ENCODE results near the gene ANXA8. TPM values are rescaled to one million over a fixed set of nuclear protein-coding genes. Genes with fewer than 3 reads are reported as not detected.

Gene ANXA8
- total and polyA plus RNA-seq, 10 of the 15 experiments (the other 5 are each of a cell fraction or from before 2014, with no cell fraction given), result 0.10 to 0.53 (median 0.41) TPM; not detected in 3

DNA sequence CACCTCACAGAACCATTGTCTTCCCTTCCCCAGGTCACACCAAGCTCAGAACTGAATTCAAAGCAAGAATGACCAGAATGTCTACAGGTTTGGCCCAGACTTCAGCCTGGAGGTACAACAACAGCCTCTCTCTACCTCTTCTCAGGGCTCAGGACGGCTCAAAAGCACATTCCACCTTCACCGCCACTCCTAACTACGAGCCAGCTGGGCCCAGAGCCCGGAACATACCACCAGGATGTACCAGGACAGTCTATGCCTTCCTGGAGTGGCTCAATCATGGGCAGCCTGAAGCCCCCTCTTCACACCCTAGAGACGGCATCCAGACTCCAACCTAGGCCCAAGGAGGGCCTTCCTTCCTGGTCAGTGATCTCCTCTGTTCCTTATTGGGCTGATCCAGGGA is 41.6 kb downstream of the ANXA8 start:
- in situ Hi-C loops (cut with MboI), result no loop called here
- H3K9me3 ChIP-seq (replicated peaks; ENCODE audit: control insufficient read depth, insufficient read depth, low read length), result no peaks in the 10 kb centered on the region; the same call in 2 of the 3 replicates
- ATAC-seq, result no peak
- no peak overlapping the region for H2AFZ ChIP-seq (ENCODE audit: control insufficient read depth, low read depth, low read length)
- no peak overlapping the region for H3K4me3 ChIP-seq
- DNase-seq (ENCODE audit: low read depth, low spot score), result no peak
- no TSS peak for BruUV-seq (replicated peaks)
- no peak for FAIRE-seq
- intact Hi-C loops (cut with micrococcal nuclease; ENCODE audit: unreplicated experiment), result no loop called here
- CTCF ChIA-PET, result no interaction called here
- RAD21 ChIA-PET (ENCODE audit: unreplicated experiment), result no interaction called here
- peaks cover 0 to 2% of the 10 kb centered on the region in 2 experiments; a peak in 2 of 4 replicates for H3K27me3 ChIP-seq (replicated peaks in 1 of 2; ENCODE audit: control insufficient read depth in 2 of 2, insufficient read depth in 2 of 2, low read length in 1 of 2)
- SMC1A ChIA-PET (ENCODE audit: uncharacterized antibody, unreplicated experiment), result no interaction called here
- no peak overlapping the region for H3K9ac ChIP-seq (ENCODE audit: control insufficient read depth, insufficient read depth, low read length)
- no peaks in the 10 kb centered on the region for H3K4me1 ChIP-seq (ENCODE audit: control insufficient read depth, insufficient read depth, low read length)
- WGBS (ENCODE audit: insufficient coverage, insufficient replicate concordance, low lambda C conversion rate, missing lambda C conversion rate), result 10% methylated on average over 5 of the region's 5 CpGs
- no peak overlapping the region for H3K27ac ChIP-seq (ENCODE audit: control insufficient read depth, insufficient read depth)
- no peaks in the 10 kb centered on the region for H3K79me2 ChIP-seq (ENCODE audit: control insufficient read depth, insufficient read depth, low read length)
- POLR2A ChIA-PET, result no interaction called here
- no peaks in the 10 kb centered on the region for H4K20me1 ChIP-seq (ENCODE audit: control insufficient read depth, insufficient read depth)
- no peak overlapping the region for H3K4me2 ChIP-seq (ENCODE audit: control insufficient read depth, insufficient read depth)
- TF ChIP-seq SIN3A (IDR thresholded peaks at IDR 0.05; ENCODE audit: low read depth, low read length) (no peak), DPF2 (IDR thresholded peaks at IDR 0.05) (no peak), PML (IDR thresholded peaks at IDR 0.05; ENCODE audit: low read length) (no peak), RFX5 (IDR thresholded peaks at IDR 0.05; ENCODE audit: low read depth, low read length) (no peak), CHD4 (IDR thresholded peaks at IDR 0.05) (no peak), BCL11A (IDR thresholded peaks at IDR 0.05; ENCODE audit: low read depth, low read length) (no peak), EGR1 (IDR thresholded peaks at IDR 0.05; ENCODE audit: borderline replicate concordance in 1 of 2, low read depth in 2 of 2, low read length in 2 of 2) (no peak), JUND (IDR thresholded peaks at IDR 0.05; ENCODE audit: low read depth, low read length) (no peak), TARDBP (IDR thresholded peaks at IDR 0.05; ENCODE audit: borderline replicate concordance) (no peak), ZBTB33 (IDR thresholded peaks at IDR 0.05) (no peak), RAD51 (IDR thresholded peaks at IDR 0.05) (no peak), ZSCAN29 (IDR thresholded peaks at IDR 0.05) (no peak), NFYA (IDR thresholded peaks at IDR 0.05; ENCODE audit: borderline replicate concordance, low read depth, low read length) (no peak), PAX8 (IDR thresholded peaks at IDR 0.05) (no peak), NBN (IDR thresholded peaks at IDR 0.05) (no peak), WRNIP1 (IDR thresholded peaks at IDR 0.05; ENCODE audit: borderline replicate concordance, low read depth, low read length) (no peak)
- TF ChIP-seq, protein P1, sequence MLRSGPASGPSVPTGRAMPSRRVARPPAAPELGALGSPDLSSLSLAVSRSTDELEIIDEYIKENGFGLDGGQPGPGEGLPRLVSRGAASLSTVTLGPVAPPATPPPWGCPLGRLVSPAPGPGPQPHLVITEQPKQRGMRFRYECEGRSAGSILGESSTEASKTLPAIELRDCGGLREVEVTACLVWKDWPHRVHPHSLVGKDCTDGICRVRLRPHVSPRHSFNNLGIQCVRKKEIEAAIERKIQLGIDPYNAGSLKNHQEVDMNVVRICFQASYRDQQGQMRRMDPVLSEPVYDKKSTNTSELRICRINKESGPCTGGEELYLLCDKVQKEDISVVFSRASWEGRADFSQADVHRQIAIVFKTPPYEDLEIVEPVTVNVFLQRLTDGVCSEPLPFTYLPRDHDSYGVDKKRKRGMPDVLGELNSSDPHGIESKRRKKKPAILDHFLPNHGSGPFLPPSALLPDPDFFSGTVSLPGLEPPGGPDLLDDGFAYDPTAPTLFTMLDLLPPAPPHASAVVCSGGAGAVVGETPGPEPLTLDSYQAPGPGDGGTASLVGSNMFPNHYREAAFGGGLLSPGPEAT (IDR thresholded peaks at IDR 0.05; ENCODE audit: low read depth), result no peak
- TF ChIP-seq, protein P2, sequence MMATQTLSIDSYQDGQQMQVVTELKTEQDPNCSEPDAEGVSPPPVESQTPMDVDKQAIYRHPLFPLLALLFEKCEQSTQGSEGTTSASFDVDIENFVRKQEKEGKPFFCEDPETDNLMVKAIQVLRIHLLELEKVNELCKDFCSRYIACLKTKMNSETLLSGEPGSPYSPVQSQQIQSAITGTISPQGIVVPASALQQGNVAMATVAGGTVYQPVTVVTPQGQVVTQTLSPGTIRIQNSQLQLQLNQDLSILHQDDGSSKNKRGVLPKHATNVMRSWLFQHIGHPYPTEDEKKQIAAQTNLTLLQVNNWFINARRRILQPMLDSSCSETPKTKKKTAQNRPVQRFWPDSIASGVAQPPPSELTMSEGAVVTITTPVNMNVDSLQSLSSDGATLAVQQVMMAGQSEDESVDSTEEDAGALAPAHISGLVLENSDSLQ (IDR thresholded peaks at IDR 0.05), result no peak
- no peaks in the 10 kb centered on the region for H3K36me3 ChIP-seq (ENCODE audit: control insufficient read depth in 2 of 2, insufficient read depth in 2 of 2, low read length in 1 of 2)

Data from GM12878 (cell line).